ENCODE measurements around the gene IDH1.

- TF ChIP-seq TAF1 (IDR thresholded peaks at IDR 0.05; ENCODE audit: borderline replicate concordance, insufficient read depth, low read length) (no peak), POLR2AphosphoS5 (IDR thresholded peaks at IDR 0.05; ENCODE audit: low read depth, low read length) (no peak)
Measured at GRCh38 chr2:208222351-208222750, 32.5 kb downstream of the IDH1 start.
